Activated CD4-positive, alpha-beta T cell treated with anti-CD3 and anti-CD28 coated beads for 48 hours (primary cell): ENCODE measurements around the gene TLL1.

Experiments used
- DNase-seq: peaks from one replicate; pipeline ENCODE4 v3.0.0-alpha.2; 2020

TLL1 gene

DNA sequence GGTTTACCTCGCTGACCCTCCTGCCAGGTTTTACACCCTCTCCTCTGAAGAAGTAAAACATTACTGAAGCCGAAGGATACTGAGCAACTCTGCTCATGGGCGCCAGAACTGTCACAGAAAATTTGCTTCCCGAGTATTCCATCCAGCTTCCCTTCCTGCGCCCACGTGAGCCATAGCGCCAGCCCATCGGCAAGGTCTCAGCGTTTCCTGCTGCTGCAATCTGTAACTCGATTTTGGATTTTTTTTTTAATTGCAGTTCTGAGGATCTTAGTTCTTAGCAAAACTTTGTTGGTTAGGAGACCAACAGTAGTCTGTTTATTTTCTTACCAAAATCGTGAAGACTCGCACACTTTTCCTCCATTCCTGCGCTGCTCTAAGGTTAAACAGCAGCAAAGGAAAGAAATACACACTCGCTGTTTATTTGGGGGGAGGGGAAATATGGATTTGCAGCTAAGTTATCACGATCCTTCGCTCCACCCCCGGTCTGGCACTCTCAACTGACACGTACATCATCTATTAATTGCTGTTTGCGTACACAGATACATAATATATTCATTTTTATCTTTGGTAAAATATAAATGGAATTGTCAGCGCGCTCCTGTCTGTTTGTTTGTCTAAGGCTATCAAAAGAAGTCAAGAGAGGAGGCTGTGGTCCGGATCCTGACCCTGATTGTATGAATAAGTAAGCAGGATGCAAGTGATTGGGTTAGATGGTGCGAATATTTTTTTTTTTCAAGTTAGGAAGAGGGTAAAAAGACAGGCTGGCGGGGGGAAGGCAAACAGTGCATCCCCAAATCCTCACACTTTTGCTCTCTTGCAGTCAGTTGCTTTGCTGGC lies at the start of gene TLL1:
Gene TLL1, plus strand, starts transcription at position 777 of the 837 bp plus-strand sequence. CDS start 668 bp downstream, outside the sequence.
- DNase-seq: no peak

DNA sequence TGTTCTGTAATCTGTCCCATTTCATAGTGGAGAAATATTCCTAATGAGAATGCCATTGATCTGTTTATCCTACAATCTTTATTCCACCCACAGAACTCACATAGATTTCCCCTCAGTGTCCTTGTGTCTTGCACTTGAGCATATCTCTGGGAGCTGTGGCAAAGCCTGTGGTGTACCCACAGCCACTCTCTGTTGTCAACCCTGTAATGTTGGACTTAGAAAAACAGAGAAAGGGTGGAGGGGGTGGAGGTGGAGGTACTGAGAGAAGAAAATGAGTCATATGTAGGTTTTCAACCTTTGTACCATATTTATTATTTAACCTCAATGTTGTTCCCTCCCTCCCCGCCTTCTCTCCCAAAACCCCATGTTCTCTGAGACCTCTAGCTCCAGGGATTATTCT lies 46.9 kb upstream of the TLL1 start:
- DNase-seq: no peak

DNA sequence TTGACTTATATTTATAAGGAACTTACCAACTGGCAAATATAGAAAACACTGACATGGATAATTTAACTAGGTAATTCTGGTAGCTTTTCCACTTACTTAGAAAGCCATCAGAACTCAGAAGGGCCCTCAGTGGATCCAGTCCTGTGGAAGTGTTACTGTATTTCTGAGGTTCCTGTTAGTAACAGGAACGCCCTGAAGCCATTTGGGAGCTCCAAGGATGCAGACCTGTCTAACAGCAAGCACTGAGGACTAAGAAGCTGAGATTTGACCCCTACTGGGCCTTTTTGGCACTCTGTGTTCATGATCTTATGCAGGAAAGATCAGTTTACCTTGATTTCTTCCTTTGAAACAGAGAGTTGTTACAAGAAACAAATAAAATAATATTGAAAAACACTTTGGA lies 46.0 kb upstream of the TLL1 start:
- no peak for DNase-seq

DNA sequence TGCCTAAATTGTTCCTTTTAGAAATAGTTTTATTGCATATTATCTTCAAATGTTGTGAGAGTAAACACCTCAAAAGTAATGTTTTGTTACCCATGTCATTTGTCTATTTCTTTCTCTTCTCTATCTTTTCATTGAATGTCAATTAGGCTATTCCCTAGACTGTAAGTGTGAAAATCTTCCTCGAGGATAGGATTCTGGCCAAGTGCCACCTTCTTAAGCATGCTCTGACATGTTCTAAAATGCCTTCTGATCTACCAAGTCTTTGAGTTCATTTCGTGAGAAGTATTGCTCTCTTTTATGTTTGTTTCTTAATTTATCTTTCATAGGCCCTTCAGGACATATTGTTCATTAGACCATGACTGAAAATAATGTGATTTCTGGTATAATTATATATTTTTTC lies 44.1 kb upstream of the TLL1 start:
- DNase-seq: no peak

DNA sequence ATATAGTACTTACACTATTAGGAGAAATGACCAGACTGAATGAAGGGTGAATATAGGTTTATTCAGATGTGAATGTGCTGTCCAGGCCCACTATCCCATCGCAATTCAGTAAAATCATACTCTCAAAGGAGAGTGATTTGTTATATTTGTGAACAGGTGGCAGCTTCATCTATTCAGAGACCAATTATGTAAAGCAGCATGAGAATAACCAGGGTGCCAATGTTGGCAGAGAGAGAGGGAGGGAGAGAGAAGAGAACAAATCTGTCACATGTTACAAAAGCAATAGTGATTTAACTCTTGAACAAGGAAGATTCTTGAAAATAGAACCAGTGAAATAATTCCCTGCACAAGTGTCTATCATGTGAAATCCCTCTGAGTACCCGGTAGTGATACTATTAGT lies 38.9 kb upstream of the TLL1 start:
- DNase-seq: no peak

DNA sequence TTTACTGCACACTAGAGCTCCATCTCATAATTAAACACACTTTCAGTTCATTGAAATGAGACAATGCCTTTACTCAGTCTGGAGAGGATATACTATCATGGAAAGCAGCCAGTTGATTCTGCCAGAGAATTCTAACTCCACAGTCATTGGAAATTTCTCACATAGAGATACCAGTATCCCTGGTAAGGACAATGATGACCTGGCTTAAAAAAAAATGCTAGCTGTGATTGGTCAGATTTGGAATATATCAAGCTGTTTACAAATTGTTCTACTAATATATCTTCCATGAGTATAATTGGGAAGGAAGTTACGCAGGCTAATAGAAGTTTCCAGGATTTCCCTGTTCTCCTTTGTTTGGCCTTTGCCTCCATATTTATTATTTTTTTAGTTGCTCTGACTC lies 34.5 kb upstream of the TLL1 start:
- no peak for DNase-seq

DNA sequence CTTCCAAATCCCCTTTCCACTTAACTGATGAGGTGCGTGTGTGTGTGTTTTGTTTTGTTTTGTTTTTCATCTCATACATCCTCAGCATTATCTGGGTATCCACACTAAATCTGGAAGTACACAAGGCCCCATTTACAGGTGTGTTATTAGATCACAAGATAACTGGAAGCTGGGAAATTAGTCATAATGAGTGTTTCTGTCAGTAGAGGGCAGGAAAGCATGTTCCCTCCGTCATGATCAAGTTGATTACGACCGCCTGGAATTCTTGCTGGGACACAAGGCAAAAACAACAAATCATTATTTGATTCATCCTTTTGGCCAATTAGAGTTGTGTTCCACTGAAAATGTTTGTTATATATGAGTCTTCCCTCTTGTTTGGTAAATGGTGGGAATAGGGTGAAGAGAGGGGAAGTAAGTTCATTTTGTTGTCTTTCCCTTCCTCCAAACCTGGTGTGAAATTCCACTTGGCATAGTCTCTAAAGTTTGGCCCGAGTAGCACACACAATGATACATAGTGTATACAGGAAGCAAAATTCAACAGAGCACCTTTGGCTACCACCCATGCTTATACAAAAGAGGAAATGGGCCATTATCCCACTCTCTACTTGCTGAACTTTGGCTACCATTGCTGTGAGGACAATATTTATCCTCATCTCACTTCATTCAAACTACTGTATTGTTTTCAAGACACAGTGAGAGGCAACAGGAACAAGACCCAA lies 33.3 kb upstream of the TLL1 start:
- DNase-seq: no peak

DNA sequence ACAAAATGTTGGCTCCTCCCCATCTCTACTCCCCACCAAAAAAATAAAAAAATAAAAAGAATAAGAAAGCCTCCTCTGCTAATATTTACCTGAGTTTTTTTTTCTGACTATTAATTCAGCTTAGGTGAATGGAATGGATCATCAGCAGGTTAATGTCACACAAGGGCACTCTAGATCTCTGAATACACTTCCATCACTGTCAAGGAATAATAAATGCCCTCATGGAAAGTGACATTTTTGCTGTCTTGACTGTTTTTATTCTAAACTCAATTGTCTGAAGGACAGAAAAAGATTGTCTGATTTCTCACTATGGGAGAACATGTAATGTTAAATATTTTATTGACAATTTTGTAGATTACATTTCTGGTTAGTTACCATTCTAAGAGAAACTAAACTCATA lies 30.4 kb upstream of the TLL1 start:
- no peak for DNase-seq

DNA sequence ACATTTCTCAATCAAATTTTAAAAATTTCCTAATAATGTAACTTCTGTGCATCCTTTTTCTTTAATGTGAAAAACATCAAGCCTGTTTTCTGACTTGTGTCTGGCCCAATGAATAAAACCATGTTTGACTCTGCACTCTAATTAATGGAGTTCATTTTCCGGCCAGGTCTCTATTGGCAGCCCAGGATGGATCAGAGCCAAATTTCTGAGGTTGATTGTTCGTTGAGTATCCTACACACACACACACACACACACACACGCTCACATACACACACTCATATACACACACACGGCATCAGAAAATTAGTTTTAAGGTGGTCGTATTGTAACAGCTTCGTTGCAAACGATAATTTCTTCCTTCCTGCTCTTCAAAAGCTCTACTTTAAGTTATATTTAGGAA lies 28.9 kb upstream of the TLL1 start:
- no peak for DNase-seq

DNA sequence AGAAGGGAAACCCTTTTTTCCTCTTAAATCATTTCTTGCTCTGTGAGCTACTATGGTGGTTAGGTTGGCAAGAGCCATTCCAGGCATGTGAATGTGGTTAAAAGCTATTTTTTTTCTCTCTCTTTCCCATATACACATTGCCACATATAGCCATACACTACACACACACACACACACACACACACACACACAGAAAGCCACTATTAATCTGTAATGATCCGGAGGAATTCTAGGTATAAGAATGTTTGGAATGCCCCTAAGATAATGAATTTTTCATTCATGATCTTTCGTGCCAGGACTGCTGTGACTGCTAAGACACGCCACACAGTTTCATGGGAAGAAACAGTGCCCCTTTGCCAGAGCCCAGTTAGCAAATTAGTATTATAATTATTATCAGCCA lies 21.8 kb upstream of the TLL1 start:
- DNase-seq: no peak

DNA sequence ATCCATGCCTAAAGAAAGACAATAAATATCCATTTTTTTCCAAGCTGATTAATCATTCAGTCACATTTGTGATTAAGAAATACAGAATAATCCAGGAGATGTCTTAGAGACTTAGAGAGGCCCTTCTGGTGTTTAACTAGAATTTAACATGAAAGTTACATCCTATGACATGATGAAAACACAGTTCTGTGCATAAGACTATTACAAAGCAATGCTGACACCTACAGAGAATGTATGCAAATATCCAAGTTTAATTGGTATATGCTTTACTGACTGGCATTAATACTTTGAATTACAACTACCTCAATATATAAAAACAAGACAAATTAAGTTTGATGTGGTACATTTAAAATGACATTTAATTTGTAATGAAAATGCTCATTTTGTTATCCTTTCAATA lies 17.8 kb upstream of the TLL1 start:
- no peak for DNase-seq

DNA sequence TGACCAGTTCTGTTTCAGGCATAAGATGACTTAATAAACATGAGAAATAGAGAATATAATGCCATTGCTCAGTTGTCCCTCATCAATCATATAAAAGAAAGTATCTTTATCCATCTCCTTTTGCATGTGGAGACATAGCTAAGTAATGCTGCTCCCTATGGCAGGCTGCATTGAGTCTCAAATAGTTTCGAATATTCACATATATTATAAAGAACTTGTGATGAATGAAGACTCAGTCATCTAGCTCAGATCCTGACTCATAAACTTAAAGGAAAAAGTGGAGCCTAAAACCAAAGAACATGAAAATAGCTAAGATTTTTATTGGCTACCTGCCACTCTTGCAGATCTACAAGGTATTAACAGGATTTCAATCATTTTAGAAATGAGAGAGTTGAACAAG lies 11.7 kb upstream of the TLL1 start:
- no peak for DNase-seq

DNA sequence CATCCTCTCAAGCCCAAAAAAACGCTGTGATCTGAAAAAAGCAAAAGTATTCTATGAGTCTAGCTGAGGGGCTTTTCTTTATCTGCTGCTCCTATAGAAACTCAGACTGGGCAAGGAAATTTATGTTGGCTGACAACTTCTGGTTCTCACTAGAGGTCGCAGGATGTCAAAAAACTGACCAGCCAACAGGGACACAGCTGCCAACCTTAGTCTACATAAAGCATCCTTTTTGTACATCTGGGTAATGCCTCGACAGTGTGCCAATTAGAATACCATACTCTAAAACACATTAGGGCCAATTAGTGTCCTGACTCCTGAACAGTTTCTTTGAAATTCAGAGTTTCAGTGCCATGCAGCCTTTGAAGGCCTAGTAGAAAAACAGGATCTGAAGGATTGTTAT lies 8.8 kb upstream of the TLL1 start:
- no peak for DNase-seq

DNA sequence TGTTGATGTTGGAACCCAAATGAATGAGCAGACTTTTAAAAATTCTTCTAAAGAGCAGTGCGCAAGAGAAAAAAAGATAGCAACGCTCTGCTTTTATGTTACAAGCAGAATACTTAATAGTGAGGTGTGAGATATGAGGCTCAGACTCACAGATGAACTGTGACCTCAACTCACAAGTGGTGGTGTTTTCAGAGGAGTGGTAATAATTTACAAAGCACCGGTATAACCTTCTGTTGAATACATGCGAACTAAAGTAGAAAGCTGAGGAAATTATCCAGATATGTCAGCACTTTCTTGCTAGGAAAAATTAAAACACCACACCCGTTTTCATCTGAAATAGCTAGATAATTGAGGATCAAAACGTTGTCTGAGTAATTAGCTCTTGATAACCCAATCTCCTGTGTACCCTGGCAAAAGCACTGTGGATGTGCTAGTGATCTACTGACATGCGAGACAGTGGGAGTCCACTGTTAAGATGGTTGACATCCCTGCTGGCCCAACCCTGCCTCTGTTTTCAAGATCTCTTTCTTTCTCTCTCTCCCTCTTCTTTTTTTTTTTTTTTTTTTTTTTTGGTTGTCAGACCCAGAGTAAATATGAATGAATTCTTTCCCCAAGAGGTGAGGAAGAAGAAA lies 6.9 kb upstream of the TLL1 start:
- no peak for DNase-seq

DNA sequence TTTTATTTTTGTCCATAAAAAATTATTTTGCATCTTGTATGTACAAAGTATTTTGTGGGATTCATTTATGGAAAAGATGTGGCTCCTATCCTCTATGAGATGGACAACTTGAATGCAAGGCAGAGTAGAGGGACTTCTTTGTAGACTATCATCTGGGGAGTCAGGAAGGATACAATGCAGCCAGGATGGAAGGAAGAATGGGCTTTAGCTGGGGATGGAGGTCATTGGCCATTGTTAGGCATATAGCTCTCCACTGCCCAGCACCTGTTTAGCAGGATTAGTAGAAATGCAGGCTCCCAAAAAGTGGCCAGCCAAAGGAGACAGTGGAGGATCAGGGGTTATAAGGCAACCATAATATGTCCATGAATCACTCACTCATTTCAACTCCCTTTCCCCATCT lies 5.1 kb upstream of the TLL1 start:
- no peak for DNase-seq

DNA sequence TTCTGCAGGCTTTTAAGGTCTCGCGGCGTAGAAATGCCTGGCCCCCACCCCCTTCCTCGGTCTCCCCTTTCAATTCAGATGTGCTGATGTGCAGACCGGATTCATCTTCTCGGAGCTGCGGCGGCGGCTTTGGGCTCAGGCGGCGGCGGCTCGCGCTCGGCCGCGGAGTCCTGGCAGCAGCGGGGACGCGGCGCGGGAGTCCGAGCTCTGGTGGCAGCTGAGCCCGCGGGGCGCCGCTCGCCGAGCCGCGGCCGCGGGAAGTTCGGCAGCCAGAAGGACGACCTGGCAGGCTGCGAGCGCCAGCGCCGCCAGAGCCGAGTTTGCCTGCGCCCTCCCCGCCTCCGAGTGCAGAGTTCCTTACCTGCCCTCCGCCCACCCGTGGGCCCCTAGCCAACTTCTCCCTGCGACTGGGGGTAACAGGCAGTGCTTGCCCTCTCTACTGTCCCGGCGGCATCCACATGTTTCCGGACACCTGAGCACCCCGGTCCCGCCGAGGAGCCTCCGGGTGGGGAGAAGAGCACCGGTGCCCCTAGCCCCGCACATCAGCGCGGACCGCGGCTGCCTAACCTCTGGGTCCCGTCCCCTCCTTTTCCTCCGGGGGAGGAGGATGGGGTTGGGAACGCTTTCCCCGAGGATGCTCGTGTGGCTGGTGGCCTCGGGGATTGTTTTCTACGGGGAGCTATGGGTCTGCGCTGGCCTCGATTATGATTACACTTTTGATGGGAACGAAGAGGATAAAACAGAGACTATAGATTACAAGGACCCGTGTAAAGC lies 448 bp downstream of the TLL1 start:
- DNase-seq: peak; percentile 5

DNA sequence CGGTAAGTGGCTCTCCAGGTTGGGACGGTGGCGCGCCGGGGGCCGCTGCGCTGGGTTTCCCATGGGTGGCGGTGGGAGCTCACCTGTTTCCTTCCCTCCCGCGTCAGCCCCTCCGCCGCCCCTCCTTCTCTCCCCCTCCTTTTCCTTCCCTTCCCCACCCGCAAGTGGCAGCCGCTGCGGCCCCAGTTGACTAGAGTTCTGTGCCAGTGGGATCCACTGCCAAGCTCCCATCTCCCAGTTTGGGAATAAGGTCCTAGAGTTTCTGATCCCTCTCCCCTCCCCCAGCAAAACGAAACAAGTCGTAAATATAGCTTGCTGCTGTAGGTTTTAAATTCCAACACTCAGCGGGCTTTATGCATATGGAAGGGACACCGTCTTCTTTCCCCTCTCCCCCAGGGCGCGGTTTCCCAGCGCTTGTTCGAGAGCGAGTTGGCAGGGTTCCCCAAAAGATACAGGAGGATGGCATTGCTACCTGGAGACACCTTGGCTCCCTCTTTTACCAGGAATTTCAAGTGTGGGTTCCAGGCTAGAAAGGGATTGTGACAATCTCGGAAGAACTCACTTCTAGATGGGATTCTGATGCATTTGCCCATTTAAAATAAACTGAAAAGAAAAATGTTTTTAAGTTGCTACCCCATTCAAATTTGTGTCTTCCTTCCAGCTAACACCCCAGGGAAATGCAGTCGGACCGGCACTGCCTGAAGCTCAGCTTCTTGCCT lies 1.2 kb downstream of the TLL1 start:
- no peak for DNase-seq

DNA sequence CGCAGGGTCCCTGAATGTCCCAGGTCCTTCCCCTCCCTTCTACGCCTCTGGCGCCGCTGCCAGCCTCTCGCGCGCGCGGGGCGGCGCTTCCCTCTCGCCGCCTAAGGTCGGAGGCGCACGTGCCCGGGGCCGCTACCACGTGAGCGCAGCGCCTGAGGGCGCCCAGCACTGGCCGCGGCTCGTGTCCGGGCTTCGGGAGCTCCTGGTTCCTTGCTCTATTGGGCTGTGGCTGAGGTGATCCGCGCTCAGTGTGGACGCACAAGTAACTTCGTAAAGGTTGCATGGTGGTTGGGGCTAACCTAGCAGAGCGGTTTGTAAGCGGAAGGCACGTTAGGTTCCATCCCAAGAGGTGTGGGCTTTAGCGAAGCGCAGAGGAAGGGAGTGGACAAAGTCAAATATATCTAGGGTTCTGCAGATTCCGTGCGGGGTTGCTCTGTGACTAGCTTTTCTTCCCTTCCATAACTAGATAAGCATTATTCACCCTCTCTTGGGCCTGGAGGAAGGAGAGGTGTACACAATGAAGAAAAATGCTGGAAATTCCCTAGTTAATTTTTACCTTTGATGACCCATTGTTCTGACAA lies 1.8 kb downstream of the TLL1 start:
- no peak for DNase-seq

DNA sequence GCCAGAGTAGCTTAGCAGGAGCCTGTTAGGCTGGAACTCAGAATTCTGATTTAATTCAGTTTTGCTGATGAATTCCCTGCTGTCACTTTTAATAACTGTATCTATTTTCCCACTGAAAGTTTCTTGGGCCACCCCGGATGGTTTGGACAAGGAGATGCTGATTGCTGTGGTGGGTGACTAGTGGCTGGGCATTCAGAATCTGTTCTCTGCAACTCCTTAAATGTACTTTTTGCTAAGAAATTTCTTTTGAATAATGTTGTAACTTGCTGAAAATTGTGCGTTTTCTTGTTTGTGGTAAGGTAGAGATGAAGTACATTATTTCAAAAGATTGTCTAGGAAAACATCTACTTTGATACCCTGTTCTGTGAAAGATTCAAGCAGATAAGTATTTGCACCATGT lies 2.4 kb downstream of the TLL1 start:
- no peak for DNase-seq

DNA sequence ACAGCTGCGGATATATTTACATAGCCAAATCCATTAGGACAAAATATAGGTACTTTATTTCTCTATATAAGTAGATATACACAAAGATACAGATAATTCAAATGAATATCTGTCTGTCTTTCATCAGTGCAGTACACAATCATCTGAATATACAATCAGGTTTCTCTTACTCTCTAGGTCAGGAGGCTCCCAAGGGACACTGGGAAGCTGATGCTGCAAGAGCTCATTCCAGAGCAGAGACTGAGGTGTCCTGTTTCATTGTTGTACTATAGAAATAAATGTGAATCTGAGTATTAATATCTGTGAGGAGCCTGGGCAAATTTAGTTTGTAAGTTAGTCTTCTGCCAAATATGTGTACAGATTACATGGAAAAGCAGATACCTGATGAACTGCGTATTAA lies 4.2 kb downstream of the TLL1 start:
- DNase-seq: no peak

DNA sequence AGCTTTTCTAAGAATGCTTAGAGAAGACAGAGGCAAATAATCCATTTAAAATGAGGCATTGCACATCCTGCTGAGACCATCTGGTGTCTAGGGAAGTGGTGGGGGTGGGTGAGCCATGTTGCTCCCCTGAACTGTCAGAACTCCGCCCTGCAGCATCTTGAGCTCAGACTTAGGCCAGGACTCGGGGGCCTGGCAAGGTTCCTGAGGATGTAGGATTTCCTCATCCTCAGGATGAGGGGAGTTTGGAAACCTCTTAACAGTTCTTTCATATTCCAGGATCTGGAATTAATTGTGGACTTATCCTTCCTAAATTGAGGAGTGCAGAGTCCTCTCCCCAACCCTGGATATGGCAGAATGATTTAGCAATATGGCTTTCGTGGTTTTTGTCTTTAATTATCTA lies 6.6 kb downstream of the TLL1 start:
- no peak for DNase-seq

DNA sequence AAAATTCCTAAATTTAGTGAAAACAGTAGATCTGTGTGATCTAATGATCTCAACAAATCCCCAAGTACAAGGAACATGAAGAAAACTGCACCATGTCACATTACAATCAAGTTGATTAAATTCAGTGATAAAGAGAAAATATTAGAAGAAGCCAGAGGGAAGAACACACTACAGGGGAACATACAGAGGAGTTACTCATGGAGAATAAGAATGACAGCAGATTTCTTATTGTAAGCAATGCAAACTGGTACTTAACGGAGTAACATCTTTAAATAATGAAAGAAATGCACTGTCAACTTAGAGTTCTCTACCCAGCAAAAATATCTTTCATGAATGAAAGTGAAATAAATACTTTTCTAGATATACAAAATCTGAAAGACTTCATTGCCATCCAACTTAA lies 21.1 kb downstream of the TLL1 start:
- DNase-seq: no peak
